SK-N-SH (cell line): ENCODE results near the gene MIGA1. TPM values are rescaled to one million over a fixed set of nuclear protein-coding genes. Genes with fewer than 3 reads are reported as not detected.

Experiments used
- CTCF ChIA-PET: fragments of 300-600, 350-600 bp; formaldehyde crosslinking; extraction: SDS; loops from one replicate; lab custom pipeline; 2021; lab: Yijun Ruan, JAX
- POLR2A ChIA-PET: fragments of 350-600 bp; sonication (Branson Sonifier 250); formaldehyde crosslinking; extraction: SDS; loops from one replicate; lab custom pipeline; 2020; ENCODE audit warnings: antibody characterized with exemption, inconsistent platforms; lab: Yijun Ruan, JAX
- DNase-seq: peaks from one replicate; pipeline ENCODE4 v3.0.0; 2012
- H2AFZ ChIP-seq: fragments of 200-600 bp; sonication (generic); 2 replicates; pipeline ENCODE4 v1.8.1; 2016; ENCODE audit warnings: antibody characterized with exemption, mild to moderate bottlenecking, low read depth
- H3F3A ChIP-seq: fragments of 200-600 bp; sonication (generic); replicated peaks from 2 replicates; pipeline ENCODE3; 2016; ENCODE audit warnings: antibody characterized with exemption, mild to moderate bottlenecking; ENCODE audit not compliant: insufficient read depth
- H3K27ac ChIP-seq, 2 experiments: fragments of 200-500 bp in 1 of 2; fragments of 200-600 bp in 1 of 2; sonication (Bioruptor generic) in 1 of 2; sonication (generic), shearing (Covaris generic) in 1 of 2; 2 replicates each; pipeline versions ENCODE4 v1.5.1 to v1.6.1; 2014 to 2016; ENCODE audit warnings: low read depth in 2 of 2, inconsistent platforms in 1 of 2, low read length in 1 of 2, mild to moderate bottlenecking in 1 of 2, mixed read lengths in 1 of 2
- H3K27me3 ChIP-seq: fragments of 200-600 bp; sonication (generic), shearing (Covaris generic); 2 replicates; pipeline ENCODE4 v1.6.1; 2016; ENCODE audit warnings: mixed run types; ENCODE audit not compliant: insufficient read depth
- H3K36me3 ChIP-seq, 2 experiments: fragments of 200-500 bp in 1 of 2; fragments of 200-600 bp in 1 of 2; sonication (Bioruptor generic) in 1 of 2; sonication (generic) in 1 of 2; replicated peaks in 1 of 2; 2 replicates each; pipeline versions ENCODE3 to v1.5.1; 2014 to 2016; ENCODE audit warnings: low read length in 1 of 2, mild to moderate bottlenecking in 1 of 2; ENCODE audit not compliant: insufficient read depth in 2 of 2, control insufficient read depth in 1 of 2
- H3K4me1 ChIP-seq, 2 experiments: fragments of 200-500 bp in 1 of 2; fragments of 200-600 bp in 1 of 2; sonication (Bioruptor generic) in 1 of 2; sonication (generic), shearing (Covaris generic) in 1 of 2; 2 replicates each; pipeline versions ENCODE4 v1.5.1 to v1.6.1; 2014 to 2016; ENCODE audit warnings: low read depth in 1 of 2, low read length in 1 of 2, mixed run types in 1 of 2; ENCODE audit not compliant: insufficient read depth in 2 of 2, control insufficient read depth in 1 of 2
- H3K4me2 ChIP-seq: fragments of 200-600 bp; sonication (generic), shearing (Covaris generic); 2 replicates; pipeline ENCODE4 v1.6.1; 2017; ENCODE audit warnings: mixed run types
- H3K4me3 ChIP-seq, 2 experiments: fragments of 200-500 bp in 1 of 2; fragments of 200-600 bp in 1 of 2; sonication (Bioruptor generic) in 1 of 2; sonication (generic), shearing (Covaris generic) in 1 of 2; 2 replicates each; pipeline versions ENCODE4 v1.5.1 to v1.8.1; 2014 to 2016; ENCODE audit warnings: low read depth in 2 of 2, inconsistent platforms in 1 of 2, low read length in 1 of 2, mild to moderate bottlenecking in 1 of 2, mixed read lengths in 1 of 2, moderate library complexity in 1 of 2
- H3K79me2 ChIP-seq: fragments of 200-600 bp; sonication (generic); 2 replicates; pipeline ENCODE4 v1.8.1; 2017; ENCODE audit warnings: mild to moderate bottlenecking; ENCODE audit not compliant: insufficient read depth
- H3K9ac ChIP-seq: fragments of 200-600 bp; sonication (generic); 2 replicates; pipeline ENCODE4 v1.6.1; 2017; ENCODE audit warnings: mixed run types
- H3K9me2 ChIP-seq: fragments of 200-600 bp; sonication (generic); 2 replicates; pipeline ENCODE4 v1.6.1; 2017; ENCODE audit warnings: mixed run types
- H3K9me3 ChIP-seq: fragments of 200-600 bp; sonication (generic); 2 replicates; pipeline ENCODE4 v1.6.1; 2017; ENCODE audit warnings: mixed run types, mild to moderate bottlenecking, moderate library complexity
- H4K20me1 ChIP-seq: fragments of 200-600 bp; sonication (generic); 2 replicates; pipeline ENCODE4 v1.6.1; 2017; ENCODE audit warnings: mild to moderate bottlenecking, mixed run types; ENCODE audit not compliant: insufficient read depth
- CHD2 ChIP-seq: fragments of 150-350 bp; IDR thresholded peaks from 2 replicates; pipeline ENCODE4 v1.6.1; 2018; ENCODE audit warnings: low read length; ENCODE audit not compliant: partially characterized antibody
- MEF2A ChIP-seq: IDR thresholded peaks from 2 replicates; pipeline ENCODE4 v1.4.0; 2012; ENCODE audit warnings: low read depth, borderline replicate concordance
- RFX5 ChIP-seq: IDR thresholded peaks from 2 replicates; pipeline ENCODE4 v1.6.1; 2012; ENCODE audit warnings: mild to moderate bottlenecking, improper control_type of control experiment, low read length
- RXRA ChIP-seq: IDR thresholded peaks from 2 replicates; pipeline ENCODE4 v1.4.0; 2012; ENCODE audit warnings: low read depth, mild to moderate bottlenecking, borderline replicate concordance
- SMC3 ChIP-seq: IDR thresholded peaks from 2 replicates; pipeline ENCODE4 v1.6.1; 2012; ENCODE audit warnings: low read depth, low read length, improper control_type of control experiment
- TCF12 ChIP-seq: IDR thresholded peaks from 2 replicates; pipeline ENCODE4 v1.4.0; 2012
- YY1 ChIP-seq: IDR thresholded peaks from 2 replicates; pipeline ENCODE4 v1.4.0; 2012; ENCODE audit warnings: low read depth, mild to moderate bottlenecking
- WGBS: methylation state at CpG from one replicate; pipeline ENCODE4 v1.1.6; 2017; ENCODE audit warnings: low lambda C conversion rate; 5-methylcytosine and 5-hydroxymethylcytosine counted together
- polyA plus RNA-seq, 3 experiments: library from polyadenylated mRNA; depleted of rRNA; stranded (reverse); fragments of >200 nt; gene quantifications; 2 replicates each; pipeline ENCODE4 v1.2.3, GENCODE V29; 2012
- TF ChIP-seq, protein P1 (sequence below): fragments of 150-350 bp; IDR thresholded peaks from 2 replicates; pipeline ENCODE4 v1.6.1; 2017; ENCODE audit warnings: antibody characterized with exemption, low read length, low read depth, borderline replicate concordance
- TF ChIP-seq, protein P2 (sequence below): fragments of 150-350 bp; IDR thresholded peaks from 2 replicates; pipeline ENCODE4 v1.6.1; 2016; ENCODE audit warnings: mild to moderate bottlenecking, low read depth, low read length
- TF ChIP-seq, protein P3 (sequence below): IDR thresholded peaks from 2 replicates; pipeline ENCODE4 v1.6.1; 2012; ENCODE audit warnings: mild to moderate bottlenecking, low read depth, low read length, moderate library complexity

MIGA1 gene
- polyA plus RNA-seq, 1 of the 3 experiments (the other 2 are of a cell fraction), result 2.5 TPM

DNA sequence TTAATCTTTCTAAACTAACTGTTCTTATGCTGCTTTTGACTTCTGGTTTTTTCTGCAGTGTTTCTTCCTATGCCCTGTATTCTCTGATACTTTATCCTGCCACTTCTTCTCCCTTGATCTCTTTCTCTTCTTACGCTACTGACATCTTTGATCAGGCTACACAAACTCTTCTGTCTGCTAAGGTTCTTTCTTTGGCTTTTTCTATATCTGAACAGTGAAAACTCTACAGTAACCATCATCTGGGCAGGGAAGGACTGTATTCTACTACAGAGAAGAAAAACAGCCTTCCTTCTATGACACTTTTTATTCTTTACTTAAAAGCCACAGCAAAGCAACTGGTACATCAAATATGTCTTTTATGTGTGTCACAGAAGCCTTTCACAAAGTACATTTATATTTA lies 101.6 kb downstream of the MIGA1 start:
- H3K27ac ChIP-seq, result no peak overlapping the region
- POLR2A ChIA-PET, result no interaction called here
- H4K20me1 ChIP-seq, result no peaks in the 10 kb centered on the region
- no peak for DNase-seq
- H3K9ac ChIP-seq, result no peak overlapping the region
- no peaks in the 10 kb centered on the region for H3K9me2 ChIP-seq
- H3K36me3 ChIP-seq, result peaks cover 12 to 26% of the 10 kb centered on the region in 2 experiments
- no peaks in the 10 kb centered on the region for H3K4me1 ChIP-seq
- WGBS, result 97% methylated on average over 1 of the region's 1 CpG
- no peak overlapping the region for H3K4me2 ChIP-seq
- H2AFZ ChIP-seq, result no peak overlapping the region
- no peak overlapping the region for H3K4me3 ChIP-seq
- no peaks in the 10 kb centered on the region for H3K27me3 ChIP-seq
- H3K79me2 ChIP-seq, result peaks cover 4% of the 10 kb centered on the region; the same call in 1 of the 2 replicates
- TF ChIP-seq YY1, result no peak
- TF ChIP-seq TCF12, result no peak
- no peak for TF ChIP-seq SMC3
- no peak for TF ChIP-seq CHD2
- TF ChIP-seq, protein P1, sequence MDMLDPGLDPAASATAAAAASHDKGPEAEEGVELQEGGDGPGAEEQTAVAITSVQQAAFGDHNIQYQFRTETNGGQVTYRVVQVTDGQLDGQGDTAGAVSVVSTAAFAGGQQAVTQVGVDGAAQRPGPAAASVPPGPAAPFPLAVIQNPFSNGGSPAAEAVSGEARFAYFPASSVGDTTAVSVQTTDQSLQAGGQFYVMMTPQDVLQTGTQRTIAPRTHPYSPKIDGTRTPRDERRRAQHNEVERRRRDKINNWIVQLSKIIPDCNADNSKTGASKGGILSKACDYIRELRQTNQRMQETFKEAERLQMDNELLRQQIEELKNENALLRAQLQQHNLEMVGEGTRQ, result no peak
- TF ChIP-seq, protein P2, sequence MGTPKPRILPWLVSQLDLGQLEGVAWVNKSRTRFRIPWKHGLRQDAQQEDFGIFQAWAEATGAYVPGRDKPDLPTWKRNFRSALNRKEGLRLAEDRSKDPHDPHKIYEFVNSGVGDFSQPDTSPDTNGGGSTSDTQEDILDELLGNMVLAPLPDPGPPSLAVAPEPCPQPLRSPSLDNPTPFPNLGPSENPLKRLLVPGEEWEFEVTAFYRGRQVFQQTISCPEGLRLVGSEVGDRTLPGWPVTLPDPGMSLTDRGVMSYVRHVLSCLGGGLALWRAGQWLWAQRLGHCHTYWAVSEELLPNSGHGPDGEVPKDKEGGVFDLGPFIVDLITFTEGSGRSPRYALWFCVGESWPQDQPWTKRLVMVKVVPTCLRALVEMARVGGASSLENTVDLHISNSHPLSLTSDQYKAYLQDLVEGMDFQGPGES, result no peak
- no peak for TF ChIP-seq RFX5
- TF ChIP-seq, all 33 proteins: peak for 0
- H3F3A ChIP-seq, result peaks cover 23% of the 10 kb centered on the region
- no peaks in the 10 kb centered on the region for H3K9me3 ChIP-seq
- CTCF ChIA-PET, result no interaction called here

DNA sequence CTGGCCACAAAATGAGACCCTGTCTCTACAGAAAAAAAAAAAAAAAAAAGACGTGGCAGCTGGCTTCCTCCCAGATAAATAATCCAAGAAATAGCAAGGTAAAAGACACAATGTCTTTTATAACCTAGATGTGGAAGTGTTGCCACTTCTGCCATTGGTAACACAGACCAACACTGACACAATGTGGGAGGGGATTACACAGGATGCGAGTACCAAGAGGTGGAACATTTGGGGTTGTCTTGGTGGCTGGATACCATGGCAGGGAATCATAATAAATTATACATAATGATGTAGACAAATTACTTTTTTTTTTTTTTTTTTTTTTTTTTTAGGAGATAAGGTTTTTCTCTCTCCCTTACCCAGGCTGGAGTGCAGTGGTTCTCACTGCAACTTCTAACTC lies 103.0 kb downstream of the MIGA1 start:
- WGBS, result 93% methylated on average over 2 of the region's 2 CpGs
- H3K27me3 ChIP-seq, result no peaks in the 10 kb centered on the region
- H3K9me2 ChIP-seq, result no peaks in the 10 kb centered on the region
- peaks cover 30% of the 10 kb centered on the region for H3F3A ChIP-seq
- H2AFZ ChIP-seq, result no peak overlapping the region
- H3K27ac ChIP-seq, result no peak overlapping the region
- no peak for DNase-seq
- H3K36me3 ChIP-seq, result peaks cover 7 to 21% of the 10 kb centered on the region in 2 experiments
- TF ChIP-seq, protein P3, sequence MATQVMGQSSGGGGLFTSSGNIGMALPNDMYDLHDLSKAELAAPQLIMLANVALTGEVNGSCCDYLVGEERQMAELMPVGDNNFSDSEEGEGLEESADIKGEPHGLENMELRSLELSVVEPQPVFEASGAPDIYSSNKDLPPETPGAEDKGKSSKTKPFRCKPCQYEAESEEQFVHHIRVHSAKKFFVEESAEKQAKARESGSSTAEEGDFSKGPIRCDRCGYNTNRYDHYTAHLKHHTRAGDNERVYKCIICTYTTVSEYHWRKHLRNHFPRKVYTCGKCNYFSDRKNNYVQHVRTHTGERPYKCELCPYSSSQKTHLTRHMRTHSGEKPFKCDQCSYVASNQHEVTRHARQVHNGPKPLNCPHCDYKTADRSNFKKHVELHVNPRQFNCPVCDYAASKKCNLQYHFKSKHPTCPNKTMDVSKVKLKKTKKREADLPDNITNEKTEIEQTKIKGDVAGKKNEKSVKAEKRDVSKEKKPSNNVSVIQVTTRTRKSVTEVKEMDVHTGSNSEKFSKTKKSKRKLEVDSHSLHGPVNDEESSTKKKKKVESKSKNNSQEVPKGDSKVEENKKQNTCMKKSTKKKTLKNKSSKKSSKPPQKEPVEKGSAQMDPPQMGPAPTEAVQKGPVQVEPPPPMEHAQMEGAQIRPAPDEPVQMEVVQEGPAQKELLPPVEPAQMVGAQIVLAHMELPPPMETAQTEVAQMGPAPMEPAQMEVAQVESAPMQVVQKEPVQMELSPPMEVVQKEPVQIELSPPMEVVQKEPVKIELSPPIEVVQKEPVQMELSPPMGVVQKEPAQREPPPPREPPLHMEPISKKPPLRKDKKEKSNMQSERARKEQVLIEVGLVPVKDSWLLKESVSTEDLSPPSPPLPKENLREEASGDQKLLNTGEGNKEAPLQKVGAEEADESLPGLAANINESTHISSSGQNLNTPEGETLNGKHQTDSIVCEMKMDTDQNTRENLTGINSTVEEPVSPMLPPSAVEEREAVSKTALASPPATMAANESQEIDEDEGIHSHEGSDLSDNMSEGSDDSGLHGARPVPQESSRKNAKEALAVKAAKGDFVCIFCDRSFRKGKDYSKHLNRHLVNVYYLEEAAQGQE, result no peak
- TF ChIP-seq RXRA (no peak), MEF2A (no peak)
- TF ChIP-seq, protein P2, result no peak
- TF ChIP-seq, all 33 proteins: peak for 0
- ChIA-PET POLR2A (no interaction called here), CTCF (no interaction called here)
- H3K79me2 ChIP-seq, result peaks cover 14% of the 10 kb centered on the region
- H3K4me3 ChIP-seq, result no peak overlapping the region
- no peak overlapping the region for H3K4me2 ChIP-seq
- no peak overlapping the region for H3K9ac ChIP-seq
- no peaks in the 10 kb centered on the region for H3K9me3 ChIP-seq
- no peaks in the 10 kb centered on the region for H4K20me1 ChIP-seq
- H3K4me1 ChIP-seq, result peaks cover 0 to 2% of the 10 kb centered on the region in 2 experiments; a peak in 1 of 4 replicates
